H1 (cell line): ENCODE data around the gene VDR. TPM values are rescaled to one million over a fixed set of nuclear protein-coding genes. Genes with fewer than 3 reads are reported as not detected.

Experiments
- BACH1 ChIP-seq: IDR thresholded peaks from 2 replicates; pipeline ENCODE4 v1.6.1; 2012; ENCODE audit warnings: low read length, improper control_type of control experiment
- CBX5 ChIP-seq: fragments of 300-800, 300-1000 bp; sonication (generic); IDR thresholded peaks from 2 replicates; pipeline ENCODE4 v1.7.1; 2016; ENCODE audit warnings: antibody characterized with exemption, low read length, low read depth
- CBX8 ChIP-seq: fragments of 300-800, 300-1000 bp; sonication (generic); IDR thresholded peaks from 2 replicates; pipeline ENCODE4 v1.7.1; 2016; ENCODE audit warnings: low read depth, low read length, borderline replicate concordance
- CEBPB ChIP-seq: IDR thresholded peaks from 2 replicates; pipeline ENCODE4 v1.6.1; 2012; ENCODE audit warnings: low read depth, low read length
- EZH2 ChIP-seq: fragments of 200-600 bp; sonication (generic); IDR thresholded peaks from 2 replicates; pipeline ENCODE4 v1.7.1; 2012; ENCODE audit warnings: low read depth, mild to moderate bottlenecking, moderate library complexity, low read length, inconsistent platforms; ENCODE audit not compliant: severe bottlenecking
- GABPA ChIP-seq: IDR thresholded peaks from 2 replicates; pipeline ENCODE4 v1.6.1; 2011; ENCODE audit warnings: mild to moderate bottlenecking, low read length, moderate library complexity, borderline replicate concordance; ENCODE audit not compliant: insufficient read depth
- HDAC6 ChIP-seq: IDR thresholded peaks from one replicate; pipeline ENCODE4 v1.7.1; 2012; ENCODE audit warnings: low read depth, mild to moderate bottlenecking, inconsistent platforms, low read length, moderate library complexity
- JUN ChIP-seq: IDR thresholded peaks from 2 replicates; pipeline ENCODE4 v1.6.1; 2011; ENCODE audit warnings: low read depth, mild to moderate bottlenecking, improper control_type of control experiment, low read length
- KDM1A ChIP-seq: fragments of 200-600, 300-600 bp; sonication (generic); IDR thresholded peaks from 2 replicates; pipeline ENCODE4 v1.7.1; 2016; ENCODE audit warnings: mild to moderate bottlenecking, low read length, borderline replicate concordance
- MAFK ChIP-seq: IDR thresholded peaks from 2 replicates; pipeline ENCODE4 v1.6.1; 2012; ENCODE audit warnings: low read depth, mild to moderate bottlenecking, improper control_type of control experiment, low read length
- NANOG ChIP-seq: IDR thresholded peaks from 2 replicates; pipeline ENCODE4 v1.6.1; 2011; ENCODE audit warnings: low read length, low read depth, mild to moderate bottlenecking, inconsistent platforms; ENCODE audit not compliant: insufficient read depth, poor library complexity, severe bottlenecking
- POLR2AphosphoS5 ChIP-seq: IDR thresholded peaks from 2 replicates; pipeline ENCODE4 v1.6.1; 2011; ENCODE audit warnings: low read depth, low read length
- RBBP5 ChIP-seq: IDR thresholded peaks from 2 replicates; pipeline ENCODE4 v1.7.1; 2012; ENCODE audit warnings: low read depth, mild to moderate bottlenecking, inconsistent platforms, low read length, moderate library complexity, borderline replicate concordance
- SIN3A ChIP-seq, 2 experiments: IDR thresholded peaks in 1 of 2; conservative IDR thresholded peaks in 1 of 2; 2 replicates each; pipeline ENCODE4 v1.6.1; 2011 to 2012; ENCODE audit warnings: low read length in 2 of 2, improper control_type of control experiment in 1 of 2, low read depth in 1 of 2, mild to moderate bottlenecking in 1 of 2
- SIRT6 ChIP-seq: IDR thresholded peaks from one replicate; pipeline ENCODE4 v1.7.1; 2012; ENCODE audit warnings: low read length, inconsistent platforms
- SP1 ChIP-seq: IDR thresholded peaks from 2 replicates; pipeline ENCODE4 v1.6.1; 2011; ENCODE audit warnings: low read depth, low read length
- SP2 ChIP-seq: IDR thresholded peaks from 2 replicates; pipeline ENCODE4 v1.6.1; 2012; ENCODE audit warnings: mild to moderate bottlenecking, low read length, inconsistent platforms
- SP4 ChIP-seq: IDR thresholded peaks from 2 replicates; pipeline ENCODE4 v1.6.1; 2012; ENCODE audit warnings: low read length, inconsistent platforms
- TAF1 ChIP-seq: IDR thresholded peaks from 2 replicates; pipeline ENCODE4 v1.6.1; 2011; ENCODE audit warnings: mild to moderate bottlenecking, low read depth, low read length
- TAF7 ChIP-seq: optimal IDR thresholded peaks from 2 replicates; pipeline ENCODE3; 2011; ENCODE audit warnings: low read depth, mild to moderate bottlenecking, inconsistent platforms, low read length, moderate library complexity, borderline replicate concordance
- TBP ChIP-seq: IDR thresholded peaks from 2 replicates; pipeline ENCODE4 v1.6.1; 2011; ENCODE audit warnings: low read depth, low read length, improper control_type of control experiment
- TCF12 ChIP-seq: IDR thresholded peaks from 2 replicates; pipeline ENCODE4 v1.6.1; 2011; ENCODE audit warnings: low read depth, mild to moderate bottlenecking, low read length
- YY1 ChIP-seq: IDR thresholded peaks from 2 replicates; pipeline ENCODE4 v1.6.1; 2011; ENCODE audit warnings: low read depth, mild to moderate bottlenecking, low read length
- polyA plus RNA-seq, 7 experiments: library from polyadenylated mRNA; depleted of rRNA in 3 of 7; stranded (reverse) in 5 of 7; unstranded in 2 of 7; fragments of >200 nt in 5 of 7; fragments of 200-250 nt in 2 of 7; gene quantifications; 1 replicate in 5 of 7; 2 replicates in 1 of 7; 4 replicates in 1 of 7; pipeline versions ENCODE4 v1.2.1 to v1.2.3, GENCODE V29; 2011 to 2013; ENCODE audit warnings: missing spikeins in 2 of 7, mixed read lengths in 2 of 7
- total RNA-seq: library from RNA; stranded (reverse); fragmentation: NEBNext Ultra II Directional; extraction: Animal tissue kit (Norgen Biotek cat#: 25700); gene quantifications from 2 replicates; pipeline ENCODE4 v1.2.1, GENCODE V29; 2021
- TF ChIP-seq, protein P1 (sequence below): IDR thresholded peaks from 2 replicates; pipeline ENCODE4 v1.6.1; 2012; ENCODE audit warnings: inconsistent platforms

VDR gene
- total and polyA plus RNA-seq, 2 of the 8 experiments (the other 6 are each of a cell fraction or from before 2014, with no cell fraction given): 0.44 to 0.65 TPM

DNA sequence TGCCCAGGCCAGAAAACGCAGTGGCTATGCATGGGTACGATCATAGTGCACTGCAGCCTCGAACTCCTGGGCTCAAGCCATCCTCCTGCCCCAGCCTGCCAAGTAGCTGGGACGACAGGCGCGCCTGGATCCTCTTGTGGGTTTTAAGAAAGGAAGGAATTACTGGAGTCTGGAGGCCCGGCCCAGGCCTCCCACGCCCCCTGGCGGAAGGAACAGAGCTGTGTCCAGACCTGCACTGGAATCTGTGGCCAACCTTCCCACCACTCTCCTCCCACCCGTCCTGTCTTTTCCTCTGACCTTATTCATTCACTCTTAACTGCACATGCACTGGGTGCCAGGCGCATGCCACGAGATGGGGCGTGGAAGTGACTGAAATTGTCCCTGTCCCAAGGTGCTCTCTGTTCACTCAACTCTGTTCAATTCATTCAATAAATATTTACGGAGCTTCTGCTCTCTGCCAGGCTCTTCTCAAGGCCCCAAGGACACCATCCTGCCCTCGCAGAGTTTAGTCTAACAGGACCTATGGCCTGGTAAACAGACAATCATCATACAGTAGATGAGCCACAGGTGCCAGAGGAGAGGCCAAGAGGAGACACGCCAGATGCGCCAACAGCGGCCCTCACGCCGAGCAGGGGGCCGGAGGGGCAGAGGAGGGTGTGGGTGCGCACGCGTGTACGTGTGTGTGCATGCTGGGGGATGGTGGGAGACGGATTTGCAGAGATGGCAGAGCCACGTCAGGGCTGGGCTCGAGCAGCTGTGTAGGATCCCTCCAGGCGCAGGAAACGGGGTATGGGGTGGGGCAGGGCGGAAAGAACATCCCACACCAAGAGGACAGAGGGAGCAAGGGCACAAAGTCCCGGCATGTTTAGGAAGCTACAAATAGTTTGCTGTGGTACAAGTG is 44.9 kb upstream of the VDR start (continued):
- TF ChIP-seq TCF12: no peak
- TF ChIP-seq CBX5: no peak
- no peak for TF ChIP-seq TAF7
- no peak for TF ChIP-seq CEBPB
- TF ChIP-seq GABPA: no peak; the same call in 1 of the 2 replicates
- no peak for TF ChIP-seq EZH2
- no peak for TF ChIP-seq SP2
- no peak for TF ChIP-seq HDAC6
- TF ChIP-seq KDM1A: no peak; the same call in 1 of the 2 replicates
- TF ChIP-seq POLR2AphosphoS5: no peak
- TF ChIP-seq, protein P1, sequence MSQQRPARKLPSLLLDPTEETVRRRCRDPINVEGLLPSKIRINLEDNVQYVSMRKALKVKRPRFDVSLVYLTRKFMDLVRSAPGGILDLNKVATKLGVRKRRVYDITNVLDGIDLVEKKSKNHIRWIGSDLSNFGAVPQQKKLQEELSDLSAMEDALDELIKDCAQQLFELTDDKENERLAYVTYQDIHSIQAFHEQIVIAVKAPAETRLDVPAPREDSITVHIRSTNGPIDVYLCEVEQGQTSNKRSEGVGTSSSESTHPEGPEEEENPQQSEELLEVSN: peak; percentile 30; the same call in 1 of the 2 replicates
- no peak for TF ChIP-seq SP1
- no peak for TF ChIP-seq TAF1
- no peak for TF ChIP-seq NANOG
- no peak for TF ChIP-seq SIN3A (conservative IDR thresholded peaks at IDR 0.05 in 1 of 2, IDR thresholded peaks at IDR 0.05 in 1 of 2; ENCODE audit: low read depth in 1 of 2, low read length in 2 of 2)
- TF ChIP-seq MAFK: no peak
- TF ChIP-seq RBBP5: no peak
- TF ChIP-seq SP4: no peak
- TF ChIP-seq TBP: no peak
- no peak for TF ChIP-seq YY1
- no peak for TF ChIP-seq BACH1
- TF ChIP-seq JUN: no peak
- no peak for TF ChIP-seq SIRT6
- TF ChIP-seq CBX8: no peak
